Measurements from ENCODE around the gene H2AZ2. TPM values are rescaled to one million over a fixed set of nuclear protein-coding genes. Genes with fewer than 3 reads are reported as not detected.

H2AZ2 gene
- total RNA-seq, 1 experiment from 2014 or later = 139 TPM

- TF ChIP-seq CTCF (IDR thresholded peaks at IDR 0.05; ENCODE audit: unreplicated experiment) = no peak
- ChIA-PET CTCF (interaction anchor here (0.6 kb wide), 1 partner anchor 47 kb away, joined by 4 read pairs; no protein-coding TSS in a partner anchor), POLR2A (interaction anchor here (0.6 to 3.7 kb wide), 8 partner anchors 45 to 340 kb away, joined by 3 to 16 read pairs (median 4); partner anchors contain the start of genes DDX56, OGDH and ZMIZ2)
- no TSS peak for BruUV-seq (replicated peaks)
- DNase-seq (ENCODE audit: unreplicated experiment) = no peak
- H3K4me1 Mint-ChIP-seq (ENCODE audit: insufficient read depth, unreplicated experiment) = no peaks in the 10 kb centered on the region
- no peak overlapping the region for H3K4me3 Mint-ChIP-seq (ENCODE audit: unreplicated experiment)
- no peak overlapping the region for H3K27ac Mint-ChIP-seq (ENCODE audit: low read depth, unreplicated experiment)
- H3K9me3 Mint-ChIP-seq (ENCODE audit: unreplicated experiment) = no peaks in the 10 kb centered on the region
- intact Hi-C loops (cut with micrococcal nuclease) = loop anchor here (10.0 kb wide), 2 partner anchors 50 to 100 kb away; partner anchors contain the start of gene ZMIZ2
- H3K27me3 Mint-ChIP-seq (ENCODE audit: insufficient read depth, unreplicated experiment) = no peaks in the 10 kb centered on the region
- H3K36me3 Mint-ChIP-seq (ENCODE audit: insufficient read depth, unreplicated experiment) = peaks cover 41% of the 10 kb centered on the region
Measured at GRCh38 chr7:44794331-44794730, 53.6 kb downstream of the H2AZ2 start.

- no peak for TF ChIP-seq CTCF (IDR thresholded peaks at IDR 0.05; ENCODE audit: unreplicated experiment)
- DNase-seq (ENCODE audit: unreplicated experiment) = no peak
- no peak overlapping the region for H3K4me3 Mint-ChIP-seq (ENCODE audit: unreplicated experiment)
- H3K27ac Mint-ChIP-seq (ENCODE audit: low read depth, unreplicated experiment) = no peak overlapping the region
- peaks cover 37% of the 10 kb centered on the region for H3K36me3 Mint-ChIP-seq (ENCODE audit: insufficient read depth, unreplicated experiment)
- H3K9me3 Mint-ChIP-seq (ENCODE audit: unreplicated experiment) = no peaks in the 10 kb centered on the region
- BruUV-seq (replicated peaks) = no TSS peak
- ChIA-PET POLR2A (interaction anchor here (0.6 to 3.7 kb wide), 9 partner anchors 17 to 341 kb away, joined by 3 to 16 read pairs (median 3); partner anchors contain the start of genes DDX56 and OGDH), CTCF (interaction anchor here (0.6 kb wide), 2 partner anchors 46 to 49 kb away, joined by 3 to 4 read pairs; no protein-coding TSS in a partner anchor)
- no peaks in the 10 kb centered on the region for H3K27me3 Mint-ChIP-seq (ENCODE audit: insufficient read depth, unreplicated experiment)
- intact Hi-C loops (cut with micrococcal nuclease) = loop anchor here (10.0 kb wide), 2 partner anchors 49 to 99 kb away; partner anchors contain the start of gene ZMIZ2
- H3K4me1 Mint-ChIP-seq (ENCODE audit: insufficient read depth, unreplicated experiment) = no peaks in the 10 kb centered on the region
Measured at GRCh38 chr7:44793919-44794318, 54.0 kb downstream of the H2AZ2 start.

GRCh38 chr7:44791278-44792219 lies 56.3 kb downstream of the H2AZ2 start:
- Mint-ChIP-seq H3K9me3 (ENCODE audit: unreplicated experiment) (no peaks in the 10 kb centered on the region), H3K27ac (ENCODE audit: low read depth, unreplicated experiment) (no peak overlapping the region), H3K4me1 (ENCODE audit: insufficient read depth, unreplicated experiment) (no peaks in the 10 kb centered on the region), H3K36me3 (ENCODE audit: insufficient read depth, unreplicated experiment) (peaks cover 15% of the 10 kb centered on the region), H3K27me3 (ENCODE audit: insufficient read depth, unreplicated experiment) (no peaks in the 10 kb centered on the region), H3K4me3 (ENCODE audit: unreplicated experiment) (no peak overlapping the region)
- ChIA-PET POLR2A (interaction anchor here (0.5 to 1.7 kb wide), 4 partner anchors 17 to 153 kb away, joined by 3 to 5 read pairs (median 4); no protein-coding TSS in a partner anchor), CTCF (interaction anchor here (0.7 kb wide), 1 partner anchor 187 kb away, joined by 4 read pairs; no protein-coding TSS in a partner anchor)
- TF ChIP-seq CTCF (IDR thresholded peaks at IDR 0.05; ENCODE audit: unreplicated experiment) = no peak
- no peak for DNase-seq (ENCODE audit: unreplicated experiment)
- BruUV-seq (replicated peaks) = no TSS peak
- intact Hi-C loops (cut with micrococcal nuclease) = loop anchor here (10.0 kb wide), 2 partner anchors 47 to 97 kb away; partner anchors contain the start of gene ZMIZ2

GRCh38 chr7:44789990-44790389 lies 57.9 kb downstream of the H2AZ2 start:
- Mint-ChIP-seq H3K27me3 (ENCODE audit: insufficient read depth, unreplicated experiment) (no peaks in the 10 kb centered on the region), H3K4me1 (ENCODE audit: insufficient read depth, unreplicated experiment) (no peaks in the 10 kb centered on the region), H3K9me3 (ENCODE audit: unreplicated experiment) (no peaks in the 10 kb centered on the region), H3K4me3 (ENCODE audit: unreplicated experiment) (no peak overlapping the region), H3K27ac (ENCODE audit: low read depth, unreplicated experiment) (no peak overlapping the region), H3K36me3 (ENCODE audit: insufficient read depth, unreplicated experiment) (peaks cover 8% of the 10 kb centered on the region)
- ChIA-PET CTCF (no interaction called here), POLR2A (interaction anchor here (0.7 to 1.0 kb wide), 2 partner anchors 19 to 150 kb away, joined by 3 read pairs; no protein-coding TSS in a partner anchor)
- TF ChIP-seq CTCF (IDR thresholded peaks at IDR 0.05; ENCODE audit: unreplicated experiment) = no peak
- no peak for DNase-seq (ENCODE audit: unreplicated experiment)
- no TSS peak for BruUV-seq (replicated peaks)
- intact Hi-C loops (cut with micrococcal nuclease) = loop anchor here (10.0 kb wide), 2 partner anchors 45 to 95 kb away; partner anchors contain the start of gene ZMIZ2

All from MCF 10A (cell line).